Measurements from ENCODE around the gene MDGA2.
"Not testable (repeated sequence)": the region's sequence is repeated elsewhere in the genome, so short reads cannot be mapped to it uniquely, and the experiment has no call there.

Gene MDGA2

DNA sequence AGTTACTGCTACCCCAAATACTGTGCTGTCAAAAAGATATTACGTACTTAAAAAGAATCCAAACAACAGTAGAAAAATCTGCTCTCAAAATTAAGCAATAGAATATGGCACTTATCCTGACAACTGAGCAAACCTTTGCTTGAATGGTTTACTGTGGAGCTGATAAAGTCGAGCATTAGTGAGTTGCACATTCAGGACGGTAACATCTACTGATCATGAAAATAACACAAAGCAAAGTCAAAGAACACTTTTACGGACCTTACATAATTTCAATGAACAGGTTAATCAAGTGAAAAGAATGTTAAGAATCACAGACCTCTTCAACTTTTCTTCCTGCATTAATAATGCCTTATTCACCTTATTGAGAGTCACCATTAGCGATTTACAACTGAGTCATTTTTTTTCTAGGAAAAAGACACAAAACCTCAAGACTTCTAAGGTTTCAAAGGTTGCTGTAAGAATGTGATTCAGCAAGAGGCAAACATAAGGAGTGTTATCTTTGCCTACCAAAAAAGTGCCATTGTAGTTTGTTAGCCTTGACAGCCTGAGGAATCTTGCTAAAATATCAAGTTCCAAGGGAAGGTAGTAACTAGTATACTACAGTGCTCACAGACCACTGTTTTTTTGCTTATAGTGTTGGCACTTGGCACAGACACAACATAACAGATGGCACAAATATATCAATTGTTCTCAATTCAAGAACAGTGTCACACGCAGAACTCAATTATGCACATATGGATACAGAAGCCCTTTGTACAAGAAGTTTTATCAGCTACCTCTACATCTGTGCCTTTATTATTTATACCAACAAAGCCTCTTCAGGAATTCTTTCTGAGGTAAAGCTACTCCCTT lies 689.6 kb downstream of the MDGA2 start:
- DNase-seq (ENCODE audit: insufficient read length) (no peak), FAIRE-seq (no peak)
- TF ChIP-seq POLR2A (IDR thresholded peaks at IDR 0.05; ENCODE audit: low read depth, low read length) (no peak), TAF1 (IDR thresholded peaks at IDR 0.05; ENCODE audit: borderline replicate concordance, low read depth, low read length) (no peak), POLR2AphosphoS5 (IDR thresholded peaks at IDR 0.05; ENCODE audit: low read depth, low read length) (no peak)

DNA sequence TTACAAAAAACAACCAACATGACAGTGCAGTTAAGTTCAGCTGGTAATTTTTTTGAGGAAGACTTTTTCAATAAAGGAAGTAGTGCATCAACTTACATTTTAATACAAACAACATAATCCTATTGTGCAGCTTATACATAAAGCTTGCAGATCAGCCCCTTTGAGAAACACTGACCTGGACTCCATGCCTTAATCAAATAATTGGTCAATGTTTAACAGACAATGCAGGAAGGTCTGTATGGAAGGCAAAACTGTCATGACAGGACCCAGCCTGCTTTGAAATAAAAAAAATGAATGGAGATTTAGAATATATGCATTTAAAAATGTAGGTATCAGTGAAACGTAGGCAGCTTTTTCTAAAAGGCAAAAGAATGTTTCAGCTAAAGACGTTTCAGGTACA lies 702.1 kb downstream of the MDGA2 start:
- TF ChIP-seq POLR2AphosphoS5 (IDR thresholded peaks at IDR 0.05; ENCODE audit: low read depth, low read length) (no peak), POLR2A (IDR thresholded peaks at IDR 0.05; ENCODE audit: low read depth, low read length) (no peak), TAF1 (IDR thresholded peaks at IDR 0.05; ENCODE audit: borderline replicate concordance, low read depth, low read length) (no peak)
- FAIRE-seq (no peak), DNase-seq (ENCODE audit: insufficient read length) (no peak)

- no peak for FAIRE-seq
- TF ChIP-seq TAF1 (IDR thresholded peaks at IDR 0.05; ENCODE audit: borderline replicate concordance, low read depth, low read length) (no peak), POLR2A (IDR thresholded peaks at IDR 0.05; ENCODE audit: low read depth, low read length) (no peak), POLR2AphosphoS5 (IDR thresholded peaks at IDR 0.05; ENCODE audit: low read depth, low read length) (no peak)
- no peak for DNase-seq (ENCODE audit: insufficient read length)
Measured at GRCh38 chr14:46964378-46964777, 711.0 kb downstream of the MDGA2 start.

DNA sequence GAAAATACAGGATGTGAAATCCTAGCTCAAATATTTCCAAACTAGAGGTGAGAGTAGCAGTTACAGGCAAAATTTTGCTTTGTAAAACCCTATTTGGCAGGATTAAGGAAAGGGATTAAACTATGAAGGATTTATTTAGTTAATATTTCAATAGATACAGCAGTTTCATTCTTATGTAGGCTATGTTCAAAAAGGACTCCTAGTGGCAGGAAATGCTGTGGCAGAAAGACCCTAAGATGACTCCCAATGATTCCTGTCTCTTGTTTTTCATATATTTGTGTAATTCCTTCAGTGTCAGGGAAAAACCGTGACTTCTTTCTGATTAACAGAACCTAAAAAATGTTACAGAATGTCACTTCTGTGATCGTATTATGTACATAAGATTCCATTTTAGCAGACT lies 724.3 kb downstream of the MDGA2 start:
- DNase-seq (ENCODE audit: insufficient read length), result no peak
- no peak for TF ChIP-seq TAF1 (IDR thresholded peaks at IDR 0.05; ENCODE audit: borderline replicate concordance, low read depth, low read length)
- no peak for TF ChIP-seq POLR2AphosphoS5 (IDR thresholded peaks at IDR 0.05; ENCODE audit: low read depth, low read length)
- TF ChIP-seq POLR2A (IDR thresholded peaks at IDR 0.05; ENCODE audit: low read depth, low read length), result no peak
- FAIRE-seq, result no peak

- DNase-seq (ENCODE audit: insufficient read length) (no peak), FAIRE-seq (no peak)
- TF ChIP-seq POLR2AphosphoS5 (IDR thresholded peaks at IDR 0.05; ENCODE audit: low read depth, low read length) (no peak), POLR2A (IDR thresholded peaks at IDR 0.05; ENCODE audit: low read depth, low read length) (no peak), TAF1 (IDR thresholded peaks at IDR 0.05; ENCODE audit: borderline replicate concordance, low read depth, low read length) (no peak)
Measured at GRCh38 chr14:46940611-46941010, 734.8 kb downstream of the MDGA2 start.

GRCh38 chr14:46920542-46920941 lies 754.9 kb downstream of the MDGA2 start:
- DNase-seq (ENCODE audit: insufficient read length), result no peak

DNA sequence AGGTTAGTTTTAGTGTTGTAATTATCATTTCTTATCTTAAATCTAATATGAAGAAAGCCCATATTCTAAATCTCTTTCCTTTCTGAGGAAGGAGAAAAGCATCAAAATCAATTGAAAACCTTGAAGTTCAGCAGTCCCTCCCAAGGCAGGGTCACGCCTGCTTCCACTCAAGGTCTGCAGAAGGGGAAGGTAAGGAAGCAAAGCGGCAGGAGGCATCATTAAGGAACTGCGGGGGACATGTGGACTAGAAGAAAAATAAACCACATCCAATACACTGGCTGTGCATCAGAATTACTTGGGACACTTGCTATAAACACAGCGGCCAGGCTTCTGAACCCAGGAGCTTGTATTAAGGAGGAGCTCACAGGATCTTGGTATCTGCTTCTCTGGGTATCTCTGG lies 759.9 kb downstream of the MDGA2 start:
- not testable (repeated sequence) for DNase-seq (ENCODE audit: insufficient read length)
- peak; percentile 65 for FAIRE-seq

More at GRCh38 chr14:46920542-46920941, 754.9 kb downstream of the MDGA2 start:
- TF ChIP-seq POLR2A (IDR thresholded peaks at IDR 0.05; ENCODE audit: low read depth, low read length) (no peak), TAF1 (IDR thresholded peaks at IDR 0.05; ENCODE audit: borderline replicate concordance, low read depth, low read length) (no peak), POLR2AphosphoS5 (IDR thresholded peaks at IDR 0.05; ENCODE audit: low read depth, low read length) (no peak)
- no peak for FAIRE-seq

DNA sequence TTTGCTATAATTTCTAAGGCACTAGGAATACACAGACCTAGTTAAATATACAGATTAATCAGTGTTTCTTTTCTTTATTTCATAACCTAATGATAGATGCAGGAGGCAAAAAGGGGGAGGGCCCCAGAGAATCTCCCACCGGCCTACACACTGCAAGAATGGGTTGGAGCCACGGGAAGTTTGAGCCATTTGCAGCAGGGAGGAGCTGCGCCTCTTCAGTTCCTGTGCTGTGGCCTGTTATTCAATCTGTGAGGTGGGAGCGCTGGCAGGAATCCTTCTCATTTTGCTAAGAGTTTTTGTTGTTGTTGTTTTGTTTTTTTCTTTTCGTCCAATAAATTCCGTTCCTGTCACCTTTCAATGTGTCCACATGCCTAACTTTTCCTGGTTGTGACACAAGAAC lies 772.6 kb downstream of the MDGA2 start:
- no peak for FAIRE-seq
- DNase-seq (ENCODE audit: insufficient read length), result no peak

GRCh38 chr14:46894476-46894875 lies 780.9 kb downstream of the MDGA2 start:
- TF ChIP-seq POLR2A (IDR thresholded peaks at IDR 0.05; ENCODE audit: low read depth, low read length) (no peak), TAF1 (IDR thresholded peaks at IDR 0.05; ENCODE audit: borderline replicate concordance, low read depth, low read length) (no peak), POLR2AphosphoS5 (IDR thresholded peaks at IDR 0.05; ENCODE audit: low read depth, low read length) (no peak)
- FAIRE-seq, result no peak
- no peak for DNase-seq (ENCODE audit: insufficient read length)

More for the DNA sequence above, 772.6 kb downstream of the MDGA2 start:
- TF ChIP-seq POLR2A (IDR thresholded peaks at IDR 0.05; ENCODE audit: low read depth, low read length) (no peak), TAF1 (IDR thresholded peaks at IDR 0.05; ENCODE audit: borderline replicate concordance, low read depth, low read length) (no peak), POLR2AphosphoS5 (IDR thresholded peaks at IDR 0.05; ENCODE audit: low read depth, low read length) (no peak)

GRCh38 chr14:46887144-46887543 lies 788.3 kb downstream of the MDGA2 start:
- FAIRE-seq (no peak), DNase-seq (ENCODE audit: insufficient read length) (no peak)
- TF ChIP-seq POLR2AphosphoS5 (IDR thresholded peaks at IDR 0.05; ENCODE audit: low read depth, low read length), result no peak
- TF ChIP-seq TAF1 (IDR thresholded peaks at IDR 0.05; ENCODE audit: borderline replicate concordance, low read depth, low read length), result no peak
- no peak for TF ChIP-seq POLR2A (IDR thresholded peaks at IDR 0.05; ENCODE audit: low read depth, low read length)

DNA sequence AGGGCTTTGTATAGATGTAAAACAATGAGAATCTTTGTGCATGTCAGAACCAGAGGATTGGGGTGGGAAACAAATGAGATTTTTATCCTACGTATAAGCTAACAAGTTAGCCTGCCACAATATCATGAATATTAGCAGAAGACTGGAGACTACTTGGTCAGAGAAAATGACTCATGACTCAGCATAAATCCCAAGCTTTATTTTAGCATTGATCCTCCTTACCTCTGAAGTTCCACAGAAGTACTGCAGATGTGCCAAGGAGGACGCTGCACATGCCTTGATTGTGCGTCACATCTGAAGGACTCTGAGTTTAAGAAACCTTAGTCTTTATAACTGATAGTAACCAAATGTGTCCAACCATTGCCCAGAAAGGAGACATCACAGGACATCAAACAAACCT lies 789.8 kb downstream of the MDGA2 start:
- DNase-seq (ENCODE audit: insufficient read length) (no peak), FAIRE-seq (no peak)
- TF ChIP-seq TAF1 (IDR thresholded peaks at IDR 0.05; ENCODE audit: borderline replicate concordance, low read depth, low read length) (no peak), POLR2A (IDR thresholded peaks at IDR 0.05; ENCODE audit: low read depth, low read length) (no peak), POLR2AphosphoS5 (IDR thresholded peaks at IDR 0.05; ENCODE audit: low read depth, low read length) (no peak)

- FAIRE-seq, result no peak
- TF ChIP-seq TAF1 (IDR thresholded peaks at IDR 0.05; ENCODE audit: borderline replicate concordance, low read depth, low read length) (no peak), POLR2A (IDR thresholded peaks at IDR 0.05; ENCODE audit: low read depth, low read length) (no peak), POLR2AphosphoS5 (IDR thresholded peaks at IDR 0.05; ENCODE audit: low read depth, low read length) (no peak)
- no peak for DNase-seq (ENCODE audit: insufficient read length)
Measured at GRCh38 chr14:46861753-46862152, 813.7 kb downstream of the MDGA2 start.
